Astrocyte of the spinal cord (primary cell): ENCODE data around the gene LENG1.

ENCODE experiments used
- DNase-seq: peaks from one replicate; pipeline ENCODE4 v3.0.0; 2011; ENCODE audit warnings: low read depth, low spot score
- H3K4me3 ChIP-seq: 2 replicates; pipeline ENCODE4 v1.5.1; 2011; ENCODE audit warnings: low read depth, mild to moderate bottlenecking, low read length, moderate library complexity
- in situ Hi-C: cut with HindIII; loops from 2 replicates; pipeline ENCODE4 v1.10.0; 2017; ENCODE audit warnings: low sequenced_read_pairs
- TF ChIP-seq, protein P1 (sequence below): IDR thresholded peaks from 2 replicates; pipeline ENCODE4 v1.5.1; 2012; ENCODE audit warnings: low read depth, mild to moderate bottlenecking, low read length, inconsistent platforms

The LENG1 gene

DNA sequence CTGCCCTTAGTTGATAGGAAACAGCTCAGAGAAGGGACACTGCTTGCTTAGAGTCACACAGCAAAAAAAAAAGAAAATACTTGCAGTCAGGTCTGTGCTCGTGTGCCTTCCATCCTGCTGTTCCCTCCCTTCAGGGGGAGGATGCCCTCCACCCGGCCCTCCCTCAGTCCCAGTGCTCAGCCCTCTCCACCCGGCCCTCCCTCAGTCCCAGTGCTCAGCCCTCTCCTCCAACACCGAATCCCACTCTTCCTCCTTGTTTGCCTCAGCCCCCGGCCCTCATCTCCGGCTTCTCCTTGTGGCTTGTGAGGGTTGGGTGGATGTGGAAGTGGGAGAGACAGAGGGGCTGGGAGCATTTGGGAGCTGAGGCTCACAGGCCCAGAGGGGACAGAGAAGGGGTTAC, 49.9 kb downstream of the LENG1 start:
- in situ Hi-C loops = no loop called here
- DNase-seq = no peak
- TF ChIP-seq, protein P1, sequence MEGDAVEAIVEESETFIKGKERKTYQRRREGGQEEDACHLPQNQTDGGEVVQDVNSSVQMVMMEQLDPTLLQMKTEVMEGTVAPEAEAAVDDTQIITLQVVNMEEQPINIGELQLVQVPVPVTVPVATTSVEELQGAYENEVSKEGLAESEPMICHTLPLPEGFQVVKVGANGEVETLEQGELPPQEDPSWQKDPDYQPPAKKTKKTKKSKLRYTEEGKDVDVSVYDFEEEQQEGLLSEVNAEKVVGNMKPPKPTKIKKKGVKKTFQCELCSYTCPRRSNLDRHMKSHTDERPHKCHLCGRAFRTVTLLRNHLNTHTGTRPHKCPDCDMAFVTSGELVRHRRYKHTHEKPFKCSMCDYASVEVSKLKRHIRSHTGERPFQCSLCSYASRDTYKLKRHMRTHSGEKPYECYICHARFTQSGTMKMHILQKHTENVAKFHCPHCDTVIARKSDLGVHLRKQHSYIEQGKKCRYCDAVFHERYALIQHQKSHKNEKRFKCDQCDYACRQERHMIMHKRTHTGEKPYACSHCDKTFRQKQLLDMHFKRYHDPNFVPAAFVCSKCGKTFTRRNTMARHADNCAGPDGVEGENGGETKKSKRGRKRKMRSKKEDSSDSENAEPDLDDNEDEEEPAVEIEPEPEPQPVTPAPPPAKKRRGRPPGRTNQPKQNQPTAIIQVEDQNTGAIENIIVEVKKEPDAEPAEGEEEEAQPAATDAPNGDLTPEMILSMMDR = no peak
- H3K4me3 ChIP-seq = no peak overlapping the region

DNA sequence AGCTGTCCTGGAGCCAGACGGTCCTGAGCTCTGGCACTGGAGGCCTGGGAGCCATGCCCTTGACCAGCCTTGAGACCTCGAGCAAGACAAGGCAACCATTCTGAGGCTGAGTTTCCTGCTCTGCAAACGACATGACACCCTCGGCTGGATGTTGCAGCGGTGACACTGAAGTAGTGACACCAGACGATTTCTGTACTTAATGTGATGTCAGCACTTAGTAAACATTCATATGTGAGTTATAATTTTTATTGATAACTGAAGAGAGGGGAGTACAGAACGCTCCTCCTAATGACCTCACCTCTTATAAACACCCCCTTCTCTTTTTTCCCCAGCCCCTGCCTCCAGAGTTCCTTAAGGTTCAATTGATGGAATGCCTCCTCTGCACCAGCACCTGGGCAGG, 51.0 kb downstream of the LENG1 start:
- DNase-seq = no peak
- TF ChIP-seq, protein P1 = no peak
- in situ Hi-C loops = no loop called here
- no peak overlapping the region for H3K4me3 ChIP-seq

DNA sequence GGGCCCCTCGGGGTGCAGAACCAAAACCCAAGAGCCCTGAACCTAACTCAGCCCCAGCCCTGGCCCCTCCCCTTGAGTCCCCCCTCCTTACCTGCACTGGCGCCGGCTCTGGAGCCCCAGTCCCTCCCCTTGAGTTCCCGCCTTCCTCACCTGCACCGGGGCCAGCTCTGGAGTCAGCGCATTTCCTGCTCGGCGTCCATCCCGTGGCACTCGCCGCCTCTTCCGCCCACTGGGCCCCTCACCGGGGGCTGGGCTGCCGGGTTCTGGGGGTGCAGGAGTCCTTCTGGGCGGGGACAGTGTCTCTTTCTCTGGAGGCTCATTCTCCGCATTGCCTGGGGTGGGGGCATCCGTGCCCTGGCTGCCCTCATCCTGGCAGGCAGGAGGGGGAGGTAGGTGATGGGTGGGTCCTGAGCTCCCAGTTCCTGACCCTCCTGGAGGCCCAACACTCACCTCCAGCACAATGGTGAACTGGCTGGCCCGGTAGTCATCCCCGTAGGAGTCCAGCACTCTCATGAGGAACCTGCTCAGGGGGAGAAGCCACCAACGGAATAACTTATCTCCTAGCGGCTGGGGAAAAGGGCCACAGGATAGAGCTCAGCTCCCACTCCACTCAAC, 51.5 kb downstream of the LENG1 start:
- DNase-seq = no peak
- in situ Hi-C loops = no loop called here
- H3K4me3 ChIP-seq = no peak overlapping the region
- TF ChIP-seq, protein P1 = no peak

DNA sequence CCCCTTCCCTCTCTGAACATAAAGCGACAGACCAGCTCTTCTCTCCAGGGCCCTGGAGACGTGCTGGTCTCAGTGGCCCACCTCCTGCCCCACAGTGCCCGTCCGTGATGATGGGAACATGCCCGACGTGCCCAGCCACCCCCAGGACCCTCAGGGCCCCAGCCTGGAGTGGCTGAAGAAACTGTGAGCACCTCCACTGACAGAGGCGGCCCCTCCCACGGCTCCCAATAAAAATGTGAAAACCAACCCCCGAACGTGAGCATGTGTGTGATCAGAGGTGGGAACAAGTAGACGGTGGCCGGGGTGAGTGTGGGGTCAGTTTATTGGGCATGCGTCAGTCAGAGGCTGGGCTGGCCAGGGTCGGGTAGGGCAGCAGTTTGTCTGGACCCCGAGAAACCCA, 52.8 kb downstream of the LENG1 start:
- no peak for DNase-seq
- in situ Hi-C loops = no loop called here
- TF ChIP-seq, protein P1 = no peak
- H3K4me3 ChIP-seq = no peak overlapping the region

DNA sequence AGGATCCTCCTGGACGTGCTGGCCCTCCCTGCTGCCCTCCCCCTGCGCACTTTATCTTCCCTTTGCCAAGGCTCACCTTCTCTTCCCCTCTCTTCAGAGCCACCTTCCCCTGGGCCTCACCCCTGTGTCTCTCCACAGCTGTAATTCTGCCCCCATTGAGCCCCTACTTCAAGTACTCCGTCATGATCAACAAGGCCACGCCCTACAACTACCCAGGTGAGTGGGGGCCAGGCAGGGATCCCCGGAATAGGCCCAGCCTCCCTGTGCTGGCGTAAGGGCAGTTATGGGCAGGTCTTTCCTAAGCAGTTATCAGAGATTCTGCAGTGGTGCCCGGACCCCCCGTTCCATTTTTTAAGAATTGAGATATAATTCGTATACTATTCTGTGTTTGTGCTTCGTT, 53.7 kb downstream of the LENG1 start:
- no peak for DNase-seq
- in situ Hi-C loops = no loop called here
- TF ChIP-seq, protein P1 = no peak
- H3K4me3 ChIP-seq = no peak overlapping the region
